HUES64 (cell line): Measurements from ENCODE around the gene RPH3AL.
"Not testable (repeated sequence)": the region's sequence is repeated elsewhere in the genome, so short reads cannot be mapped to it uniquely, and the experiment has no call there.

ENCODE experiments used
- H3K27ac ChIP-seq: 2 replicates; pipeline ENCODE4 v1.7.0; 2013; ENCODE audit warnings: low read depth, low read length, inconsistent platforms
- H3K27me3 ChIP-seq: 2 replicates; pipeline ENCODE4 v1.6.1; 2013; ENCODE audit warnings: mild to moderate bottlenecking, low read length; ENCODE audit not compliant: insufficient read depth
- H3K36me3 ChIP-seq: 2 replicates; pipeline ENCODE4 v1.6.1; 2013; ENCODE audit warnings: mild to moderate bottlenecking, low read length; ENCODE audit not compliant: insufficient read depth
- H3K4me1 ChIP-seq: 2 replicates; pipeline ENCODE4 v1.6.1; 2013; ENCODE audit warnings: mild to moderate bottlenecking, low read length, moderate library complexity; ENCODE audit not compliant: insufficient read depth
- H3K4me3 ChIP-seq: 2 replicates; pipeline ENCODE4 v1.5.1; 2013; ENCODE audit warnings: mild to moderate bottlenecking, low read length, moderate library complexity
- H3K9ac ChIP-seq: 2 replicates; pipeline ENCODE4 v1.6.1; 2013; ENCODE audit warnings: mild to moderate bottlenecking, low read depth, low read length
- H3K9me3 ChIP-seq: 2 replicates; pipeline ENCODE4 v1.6.1; 2013; ENCODE audit warnings: low read depth, low read length; ENCODE audit not compliant: insufficient read depth
- WGBS: fragments of 150-250, 120-280 bp; methylation state at CpG from one replicate; pipeline ENCODE4 v1.1.7; 2013; ENCODE audit warnings: missing lambda C conversion rate; 5-methylcytosine and 5-hydroxymethylcytosine counted together

Gene RPH3AL

DNA sequence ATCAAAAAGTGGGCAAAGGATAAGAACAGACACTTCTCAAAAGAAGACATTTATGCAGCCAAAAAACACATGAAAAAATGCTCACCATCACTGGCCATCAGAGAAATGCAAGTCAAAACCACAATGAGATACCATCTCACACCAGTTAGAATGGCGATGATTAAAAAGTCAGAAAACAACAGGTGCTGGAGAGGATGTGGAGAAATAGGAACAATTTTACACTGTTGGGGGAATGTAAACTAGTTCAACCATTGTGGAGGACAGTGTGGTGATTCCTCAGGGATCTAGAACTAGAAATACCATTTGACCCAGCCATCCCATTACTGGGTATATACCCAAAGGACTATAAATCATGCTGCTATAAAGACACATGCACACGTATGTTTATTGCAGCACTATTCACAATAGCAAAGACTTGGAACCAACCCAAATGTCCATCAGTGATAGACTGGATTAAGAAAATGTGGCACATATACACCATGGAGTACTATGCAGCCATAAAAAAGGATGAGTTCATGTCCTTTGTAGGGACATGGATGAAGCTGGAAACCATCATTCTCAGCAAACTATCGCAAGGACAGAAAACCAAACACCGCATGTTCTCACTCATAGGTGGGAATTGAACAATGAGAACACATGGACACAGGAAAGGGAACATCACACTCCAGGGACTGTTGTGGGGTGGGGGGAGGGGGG, 80.5 kb downstream of the RPH3AL start:
- H3K36me3 ChIP-seq, H3K9ac ChIP-seq, H3K9me3 ChIP-seq, H3K27me3 ChIP-seq, H3K4me1 ChIP-seq, H3K4me3 ChIP-seq, H3K27ac ChIP-seq: not testable (repeated sequence)
- WGBS, result 100% methylated on average over 1 of the region's 4 CpGs

DNA sequence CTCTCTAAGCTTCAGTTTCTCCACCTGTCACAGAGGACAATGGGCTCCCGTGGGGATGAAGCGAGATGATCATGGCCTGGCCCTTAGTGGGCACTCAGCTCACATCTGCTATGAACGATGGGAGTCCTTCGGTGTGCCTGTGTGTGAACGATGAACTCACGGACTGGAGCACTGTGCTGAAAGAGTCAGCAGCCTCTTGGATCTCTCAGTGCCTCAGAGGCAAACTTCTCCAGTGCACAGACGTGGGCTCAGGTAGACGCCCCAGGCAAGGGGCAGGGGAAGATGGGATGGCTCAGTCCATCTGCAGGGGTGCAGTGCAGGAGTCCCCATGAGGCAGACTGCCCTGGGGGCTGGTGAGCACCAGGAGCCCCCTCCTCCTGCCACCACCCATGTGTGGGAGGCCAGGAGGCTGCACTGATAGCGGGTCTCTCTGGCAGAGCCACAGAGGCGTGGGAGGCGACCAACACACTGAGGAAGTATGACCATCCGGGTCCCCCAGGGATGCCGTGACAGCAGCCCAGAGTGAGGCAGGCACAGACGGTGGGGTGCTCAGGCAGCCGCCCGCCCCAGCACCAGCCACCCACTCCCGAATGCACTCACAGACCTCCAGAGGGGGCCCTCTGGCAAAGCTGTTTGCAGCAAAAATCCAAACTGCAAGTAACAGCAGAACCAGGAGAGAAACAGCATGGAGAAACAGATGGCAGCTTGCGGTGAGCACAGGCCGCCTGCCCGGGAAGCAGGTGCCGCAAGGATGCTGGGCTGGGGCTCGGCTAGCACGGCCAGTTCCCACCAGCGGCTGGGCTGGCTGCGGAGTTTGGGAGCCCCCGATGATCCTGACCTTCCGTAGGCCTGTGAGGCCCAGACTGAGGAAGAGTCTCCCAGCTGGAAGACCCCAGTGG, 82.7 kb downstream of the RPH3AL start:
- Histone ChIP-seq H3K4me3 (no peak overlapping the region), H3K27me3 (no peaks in the 10 kb centered on the region), H3K9me3 (no peaks in the 10 kb centered on the region), H3K4me1 (peaks cover 3% of the 10 kb centered on the region; the same call in 1 of the 2 replicates), H3K36me3 (no peaks in the 10 kb centered on the region), H3K9ac (no peak overlapping the region), H3K27ac (no peak overlapping the region)
- 89% methylated on average over 27 of the region's 27 CpGs for WGBS

DNA sequence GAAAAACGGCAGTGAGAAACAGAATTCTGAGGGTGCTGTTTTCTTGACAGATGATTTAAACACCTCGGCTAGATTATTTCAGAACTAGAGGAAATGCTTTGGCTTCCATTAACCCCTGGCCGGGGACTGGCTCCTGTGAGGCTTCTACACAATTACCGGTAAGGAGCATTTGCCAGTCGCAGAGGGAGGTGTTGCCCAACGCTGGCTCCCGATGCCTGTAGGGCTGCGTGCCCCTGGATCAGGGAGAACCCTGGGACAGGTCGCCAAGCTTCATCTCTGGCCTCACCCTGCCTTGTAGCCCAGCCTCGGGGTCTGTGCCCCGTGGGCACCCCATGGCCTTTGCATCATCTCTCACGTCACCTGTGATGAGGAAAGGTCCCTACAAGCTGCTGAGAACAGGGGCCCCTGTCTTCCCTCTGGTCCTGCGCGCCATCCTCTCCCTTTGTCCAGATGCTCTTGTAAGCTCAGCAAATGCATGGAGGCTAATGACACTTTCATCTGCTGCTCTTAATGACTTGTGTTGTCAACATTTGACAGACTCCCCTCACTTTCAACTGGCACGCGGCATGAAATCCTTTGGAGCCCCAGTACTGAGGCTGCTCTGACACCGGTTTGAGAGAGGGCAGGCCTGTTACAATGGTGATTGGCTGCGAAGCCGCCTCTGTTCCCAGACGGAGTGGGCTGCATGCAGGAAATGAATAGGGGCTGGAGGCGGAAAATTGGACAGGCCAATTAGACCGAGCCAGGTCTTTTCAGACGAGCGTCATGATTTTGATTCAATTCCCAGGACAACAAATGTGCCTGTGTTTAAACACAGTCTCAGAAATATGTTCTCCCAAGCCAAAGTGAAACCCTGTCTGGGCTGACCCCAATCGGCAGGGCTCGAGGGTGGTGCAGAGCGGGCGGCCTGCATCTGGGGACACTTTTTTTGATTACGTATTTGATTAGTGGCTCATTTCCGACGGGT, 85.6 kb downstream of the RPH3AL start:
- WGBS, result 90% methylated on average over 31 of the region's 31 CpGs
- Histone ChIP-seq H3K9ac (no peak overlapping the region), H3K4me1 (peaks cover 3% of the 10 kb centered on the region; the same call in 1 of the 2 replicates), H3K9me3 (peaks cover under 1% of the 10 kb centered on the region; the same call in 1 of the 2 replicates), H3K36me3 (no peaks in the 10 kb centered on the region), H3K4me3 (no peak overlapping the region), H3K27ac (no peak overlapping the region), H3K27me3 (no peaks in the 10 kb centered on the region)

DNA sequence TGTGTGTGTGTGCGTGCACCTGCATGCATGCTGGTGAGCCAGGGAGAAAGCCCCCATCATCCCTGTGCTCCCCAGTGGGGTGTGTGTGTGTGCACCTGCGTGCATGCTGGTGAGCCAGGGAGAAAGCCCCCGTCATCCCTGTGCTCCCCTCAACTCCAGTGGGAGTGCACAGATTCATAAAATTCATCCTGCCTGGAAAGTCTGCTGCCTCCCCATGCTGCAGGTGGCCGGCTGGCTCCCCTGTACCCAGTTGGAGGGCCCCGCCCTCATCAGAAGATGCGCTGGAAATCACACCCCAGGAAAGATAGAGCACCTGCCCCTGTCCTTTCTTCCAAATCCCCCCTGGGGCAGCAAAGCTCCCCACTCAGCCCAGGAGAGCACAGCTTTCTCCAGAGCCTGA, 86.4 kb downstream of the RPH3AL start:
- H3K4me3 ChIP-seq, result no peak overlapping the region
- no peak overlapping the region for H3K27ac ChIP-seq
- 87% methylated on average over 6 of the region's 6 CpGs for WGBS
- H3K36me3 ChIP-seq, result no peaks in the 10 kb centered on the region
- H3K9ac ChIP-seq, result no peak overlapping the region
- H3K4me1 ChIP-seq, result peaks cover 3% of the 10 kb centered on the region; the same call in 1 of the 2 replicates
- H3K27me3 ChIP-seq, result peaks cover 1% of the 10 kb centered on the region; the same call in 1 of the 2 replicates
- H3K9me3 ChIP-seq, result peaks cover 4% of the 10 kb centered on the region; the same call in 1 of the 2 replicates

DNA sequence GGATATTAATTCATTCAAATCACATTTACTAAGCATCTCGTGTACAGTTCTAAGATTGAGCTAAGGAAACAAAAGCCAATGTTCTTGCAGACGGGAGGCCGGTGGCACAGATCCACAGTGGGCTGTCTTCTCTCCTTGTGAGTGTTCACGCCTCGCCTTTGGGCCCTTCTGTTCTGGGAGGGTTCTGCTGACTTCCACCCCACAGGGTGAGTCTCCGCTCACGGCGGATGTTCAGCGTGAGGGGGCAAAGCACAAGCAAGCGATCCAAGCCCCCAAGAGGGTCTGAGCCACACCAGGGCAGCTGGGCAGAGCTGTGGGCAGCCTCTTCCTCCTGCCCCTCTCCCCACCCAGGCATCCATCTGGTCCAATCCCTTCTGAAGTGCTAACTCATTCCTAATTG, 86.9 kb downstream of the RPH3AL start:
- no peak overlapping the region for H3K4me3 ChIP-seq
- H3K9ac ChIP-seq, result no peak overlapping the region
- H3K27me3 ChIP-seq, result peaks cover 6% of the 10 kb centered on the region; the same call in 1 of the 2 replicates
- no peaks in the 10 kb centered on the region for H3K36me3 ChIP-seq
- 80% methylated on average over 10 of the region's 10 CpGs for WGBS
- H3K4me1 ChIP-seq, result peaks cover 3% of the 10 kb centered on the region; the same call in 1 of the 2 replicates
- H3K27ac ChIP-seq, result no peak overlapping the region
- peaks cover 4% of the 10 kb centered on the region; the same call in 1 of the 2 replicates for H3K9me3 ChIP-seq

DNA sequence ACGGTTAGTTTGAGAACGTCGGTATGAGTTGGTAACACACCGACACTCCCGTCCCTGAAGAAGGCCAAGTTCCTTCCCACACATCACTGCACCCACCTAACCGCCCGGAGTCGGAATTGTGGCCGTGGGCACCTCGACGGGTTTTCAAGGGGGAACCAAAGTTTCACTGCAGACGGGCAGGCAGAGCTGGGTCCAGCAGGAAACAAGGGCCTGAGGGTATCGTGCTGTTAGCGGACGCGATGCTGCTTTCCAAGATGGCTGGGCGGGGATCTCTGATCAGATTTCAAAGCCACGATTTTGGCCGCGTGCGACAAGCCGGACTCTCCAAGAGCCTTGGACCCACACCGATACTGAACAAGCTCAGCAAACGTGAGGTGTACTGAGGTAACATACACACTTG, 88.8 kb downstream of the RPH3AL start:
- WGBS, result 95% methylated on average over 24 of the region's 24 CpGs
- Histone ChIP-seq H3K27me3 (peaks cover 6% of the 10 kb centered on the region; the same call in 1 of the 2 replicates), H3K9me3 (peaks cover 4% of the 10 kb centered on the region; the same call in 1 of the 2 replicates), H3K4me3 (no peak overlapping the region), H3K36me3 (no peaks in the 10 kb centered on the region), H3K4me1 (peaks cover 17% of the 10 kb centered on the region), H3K27ac (no peak overlapping the region), H3K9ac (no peak overlapping the region)

DNA sequence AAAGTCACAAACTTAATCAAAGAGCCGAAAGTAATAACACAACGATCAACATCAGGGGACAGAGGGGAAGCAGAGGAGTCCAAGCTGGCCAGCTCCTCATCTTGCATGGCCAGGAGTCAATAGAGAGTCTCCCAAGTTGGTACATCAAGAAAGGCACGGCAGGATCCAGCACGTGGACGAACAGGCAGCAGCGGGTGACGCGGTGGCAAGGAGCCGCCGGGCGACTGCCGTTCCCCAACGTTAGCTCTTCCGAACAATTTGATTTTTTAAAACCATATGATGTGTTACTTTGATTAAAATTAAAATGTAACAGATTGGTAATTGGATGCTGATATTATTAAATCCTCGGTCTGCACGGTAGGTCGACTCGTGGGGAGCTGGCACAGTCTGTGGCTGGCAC, 89.3 kb downstream of the RPH3AL start:
- peaks cover 17% of the 10 kb centered on the region for H3K4me1 ChIP-seq
- 97% methylated on average over 18 of the region's 18 CpGs for WGBS
- no peak overlapping the region for H3K9ac ChIP-seq
- H3K27ac ChIP-seq, result no peak overlapping the region
- H3K9me3 ChIP-seq, result peaks cover 4% of the 10 kb centered on the region; the same call in 1 of the 2 replicates
- H3K4me3 ChIP-seq, result no peak overlapping the region
- H3K36me3 ChIP-seq, result no peaks in the 10 kb centered on the region
- peaks cover 6% of the 10 kb centered on the region; the same call in 1 of the 2 replicates for H3K27me3 ChIP-seq

DNA sequence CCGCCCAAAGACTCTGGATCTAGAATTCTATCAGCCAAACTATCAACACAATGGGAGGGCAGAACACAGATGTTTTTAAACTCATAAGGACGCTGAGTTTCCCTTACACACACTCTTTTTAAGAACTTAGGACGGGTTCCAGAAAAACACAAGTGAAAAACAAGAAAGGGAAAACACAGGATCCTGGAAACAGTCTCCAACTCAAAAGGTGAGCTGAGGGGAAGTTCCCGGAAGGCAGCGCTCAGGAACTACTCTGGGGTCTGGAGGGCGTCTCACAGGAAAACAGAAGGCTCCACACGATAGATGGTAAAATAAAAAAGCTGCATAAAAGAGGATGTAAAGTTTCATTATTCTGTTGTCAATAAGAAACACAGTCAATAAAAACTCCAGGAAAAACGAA, 91.0 kb downstream of the RPH3AL start:
- H3K4me3 ChIP-seq, result no peak overlapping the region
- H3K27me3 ChIP-seq, result peaks cover 6% of the 10 kb centered on the region; the same call in 1 of the 2 replicates
- H3K9me3 ChIP-seq, result peaks cover 4% of the 10 kb centered on the region; the same call in 1 of the 2 replicates
- H3K9ac ChIP-seq, result no peak overlapping the region
- WGBS, result 88% methylated on average over 8 of the region's 8 CpGs
- no peaks in the 10 kb centered on the region for H3K36me3 ChIP-seq
- peaks cover 14% of the 10 kb centered on the region; the same call in 1 of the 2 replicates for H3K4me1 ChIP-seq
- no peak overlapping the region for H3K27ac ChIP-seq

DNA sequence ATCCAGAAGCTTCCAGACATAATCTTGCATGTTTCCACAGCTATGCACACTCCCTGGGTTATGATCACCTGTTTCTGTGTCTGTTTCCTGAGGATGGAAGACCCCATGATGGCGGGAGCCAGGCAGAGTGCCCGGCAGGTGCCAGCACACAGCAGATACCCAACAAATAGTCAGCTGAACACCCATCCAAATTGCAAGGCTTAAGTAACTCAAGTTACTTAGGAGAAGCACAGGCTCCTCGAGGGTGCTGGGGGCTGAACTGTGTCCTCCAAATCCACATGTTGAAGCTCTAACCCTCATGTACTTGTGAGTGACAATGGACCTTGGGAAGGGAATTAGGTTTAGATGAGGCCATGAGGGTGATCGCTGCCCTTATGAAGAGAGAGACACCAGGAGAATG, 91.7 kb downstream of the RPH3AL start:
- WGBS, result 76% methylated on average over 4 of the region's 4 CpGs
- Histone ChIP-seq H3K4me1 (peaks cover 14% of the 10 kb centered on the region; the same call in 1 of the 2 replicates), H3K9ac (no peak overlapping the region), H3K36me3 (no peaks in the 10 kb centered on the region), H3K9me3 (peaks cover 4% of the 10 kb centered on the region; the same call in 1 of the 2 replicates), H3K27ac (no peak overlapping the region), H3K27me3 (peaks cover 6% of the 10 kb centered on the region; the same call in 1 of the 2 replicates), H3K4me3 (no peak overlapping the region)

DNA sequence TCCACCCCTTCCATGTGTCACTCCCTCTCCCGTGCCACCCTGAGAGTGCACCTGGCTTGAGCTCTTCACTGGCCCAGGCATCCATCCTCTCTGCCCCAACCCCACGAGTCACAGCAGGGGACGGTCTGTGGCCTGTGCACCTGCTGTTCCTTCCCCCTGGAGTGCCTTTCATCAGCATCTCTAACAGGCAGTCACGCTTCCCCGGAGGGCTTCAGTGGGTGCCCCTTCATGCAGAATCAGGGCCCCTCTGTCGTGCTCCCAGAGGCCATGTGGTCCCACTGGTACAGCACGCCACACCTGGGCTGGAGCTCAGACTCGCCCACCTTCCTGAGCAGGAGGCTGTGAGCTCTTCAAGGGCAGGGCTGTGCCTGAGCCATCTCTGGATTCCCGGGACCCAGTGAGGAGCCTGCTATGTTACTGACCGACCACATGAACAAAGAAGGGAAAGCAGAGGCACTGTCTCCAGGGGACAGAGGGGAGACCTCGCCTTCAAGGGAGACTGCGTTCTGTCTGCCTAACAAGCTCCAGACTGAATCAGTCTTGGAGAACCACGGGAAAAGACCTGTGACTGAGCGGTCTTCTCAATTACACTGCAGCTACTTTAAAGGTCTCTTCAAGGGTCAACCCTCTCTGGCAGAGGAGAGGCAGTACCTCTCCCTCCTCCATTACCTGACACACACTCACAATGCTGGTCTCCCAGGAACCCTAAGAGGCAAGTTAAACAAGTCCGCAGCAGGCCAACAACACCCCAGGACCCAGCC, 92.4 kb downstream of the RPH3AL start:
- Histone ChIP-seq H3K27ac (no peak overlapping the region), H3K36me3 (no peaks in the 10 kb centered on the region), H3K9me3 (peaks cover 4% of the 10 kb centered on the region; the same call in 1 of the 2 replicates), H3K4me1 (peaks cover 14% of the 10 kb centered on the region; the same call in 1 of the 2 replicates), H3K9ac (no peak overlapping the region), H3K4me3 (no peak overlapping the region), H3K27me3 (peaks cover 6% of the 10 kb centered on the region; the same call in 1 of the 2 replicates)
- WGBS, result 46% methylated on average over 15 of the region's 15 CpGs
